ENCODE measurements around the gene SHPK.
A peak's percentile ranks its signal among the peaks of the same experiment; 100 is the strongest.

SHPK gene

GRCh38 chr17:3660311-3660891 lies 24.4 kb upstream of the SHPK start:
- DNase-seq = no peak

DNA sequence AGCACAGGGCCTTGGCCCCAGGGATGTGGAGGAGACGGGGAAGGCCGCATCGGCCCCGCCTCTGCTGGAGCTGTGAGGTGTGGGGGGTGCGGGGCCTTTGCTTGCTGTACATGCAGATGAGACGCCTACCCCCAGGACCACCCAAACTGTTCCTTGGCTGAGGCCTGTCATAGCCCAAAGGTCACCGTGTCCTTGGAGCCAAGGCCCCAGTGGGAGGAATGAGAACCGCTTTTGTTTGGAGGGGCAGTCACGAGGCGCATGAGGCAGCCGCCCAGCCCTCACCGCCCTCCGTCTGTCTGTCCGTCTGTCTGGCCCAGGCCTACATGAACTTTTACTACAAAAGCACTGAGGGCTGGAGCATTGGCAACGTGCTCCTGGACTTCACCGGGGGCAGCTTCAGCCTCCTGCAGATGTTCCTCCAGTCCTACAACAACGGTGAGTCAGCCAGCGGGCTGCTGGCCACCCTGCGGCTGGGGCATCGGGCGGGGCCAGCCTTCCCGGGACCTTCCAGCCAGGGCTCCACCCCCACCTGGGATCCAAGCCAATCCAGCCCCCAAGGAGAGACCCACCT lies 23.6 kb upstream of the SHPK start:
- DNase-seq = peak; percentile 72

DNA sequence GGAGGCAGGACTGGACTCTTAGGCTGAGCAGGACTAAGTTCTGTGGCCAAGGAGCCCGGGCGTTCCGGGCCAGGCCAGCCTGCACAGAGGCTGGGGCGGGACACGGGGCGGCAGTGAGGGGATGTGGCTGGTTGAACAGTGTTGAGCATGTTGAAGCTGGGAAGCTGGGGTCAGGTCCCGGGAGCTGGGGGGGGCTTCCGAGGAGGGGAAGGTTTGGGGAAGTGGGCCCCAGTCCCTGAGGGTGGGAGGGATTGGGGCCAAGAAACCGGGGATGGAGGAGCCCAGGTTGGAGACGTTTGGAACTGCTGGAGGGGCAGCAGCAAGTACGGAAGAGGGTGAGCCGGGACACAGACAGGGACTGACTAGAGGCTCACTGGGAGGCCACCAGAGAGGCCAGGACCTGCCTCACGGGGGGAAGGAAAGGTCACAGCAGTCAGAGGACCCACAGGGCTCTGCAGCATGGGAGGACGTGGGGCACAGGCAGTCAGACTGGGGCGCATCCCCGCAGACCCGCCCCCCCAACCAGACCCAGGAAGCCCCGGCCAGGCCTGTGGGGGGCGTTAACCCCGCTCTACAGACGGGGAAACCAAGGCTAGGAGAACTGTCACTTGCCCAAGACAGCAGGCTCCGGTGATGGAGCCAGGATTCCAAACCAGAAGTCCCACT lies 22.9 kb upstream of the SHPK start:
- DNase-seq = no peak

GRCh38 chr17:3657874-3658783 lies 22.1 kb upstream of the SHPK start:
- DNase-seq = no peak

DNA sequence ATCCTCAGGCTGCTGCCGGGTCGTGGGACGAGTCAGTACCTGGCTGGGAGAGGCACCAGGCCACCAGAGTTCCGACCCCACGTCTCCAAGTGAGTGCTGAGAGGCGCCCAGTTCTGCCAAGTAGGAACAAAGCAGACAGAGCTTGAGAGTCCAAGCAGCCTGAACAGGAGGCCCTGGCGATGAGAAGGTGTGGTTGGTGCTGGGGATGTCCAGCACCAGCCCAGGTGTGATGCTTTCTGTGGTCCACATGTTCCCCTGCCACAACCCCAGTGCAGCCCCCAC lies 21.5 kb upstream of the SHPK start:
- no peak for DNase-seq

- DNase-seq = no peak
Observed at GRCh38 chr17:3656755-3657587, 20.9 kb upstream of the SHPK start.

DNA sequence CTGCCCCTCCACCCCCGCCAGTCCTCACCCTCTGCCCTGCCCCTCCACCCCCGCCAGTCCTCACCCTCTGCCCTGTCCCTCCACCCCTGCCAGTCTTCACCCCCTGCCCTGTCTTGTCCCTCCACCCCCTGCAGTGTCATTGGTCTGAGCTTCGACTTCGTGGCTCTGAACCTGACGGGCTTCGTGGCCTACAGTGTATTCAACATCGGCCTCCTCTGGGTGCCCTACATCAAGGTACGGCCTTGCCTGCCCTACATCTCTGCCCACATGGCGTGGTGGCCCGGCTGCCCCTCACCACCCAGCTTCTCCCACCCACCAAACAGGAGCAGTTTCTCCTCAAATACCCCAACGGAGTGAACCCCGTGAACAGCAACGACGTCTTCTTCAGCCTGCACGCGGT lies 20.3 kb upstream of the SHPK start:
- no peak for DNase-seq

GRCh38 chr17:3655766-3656165 lies 19.7 kb upstream of the SHPK start:
- no peak for DNase-seq

DNA sequence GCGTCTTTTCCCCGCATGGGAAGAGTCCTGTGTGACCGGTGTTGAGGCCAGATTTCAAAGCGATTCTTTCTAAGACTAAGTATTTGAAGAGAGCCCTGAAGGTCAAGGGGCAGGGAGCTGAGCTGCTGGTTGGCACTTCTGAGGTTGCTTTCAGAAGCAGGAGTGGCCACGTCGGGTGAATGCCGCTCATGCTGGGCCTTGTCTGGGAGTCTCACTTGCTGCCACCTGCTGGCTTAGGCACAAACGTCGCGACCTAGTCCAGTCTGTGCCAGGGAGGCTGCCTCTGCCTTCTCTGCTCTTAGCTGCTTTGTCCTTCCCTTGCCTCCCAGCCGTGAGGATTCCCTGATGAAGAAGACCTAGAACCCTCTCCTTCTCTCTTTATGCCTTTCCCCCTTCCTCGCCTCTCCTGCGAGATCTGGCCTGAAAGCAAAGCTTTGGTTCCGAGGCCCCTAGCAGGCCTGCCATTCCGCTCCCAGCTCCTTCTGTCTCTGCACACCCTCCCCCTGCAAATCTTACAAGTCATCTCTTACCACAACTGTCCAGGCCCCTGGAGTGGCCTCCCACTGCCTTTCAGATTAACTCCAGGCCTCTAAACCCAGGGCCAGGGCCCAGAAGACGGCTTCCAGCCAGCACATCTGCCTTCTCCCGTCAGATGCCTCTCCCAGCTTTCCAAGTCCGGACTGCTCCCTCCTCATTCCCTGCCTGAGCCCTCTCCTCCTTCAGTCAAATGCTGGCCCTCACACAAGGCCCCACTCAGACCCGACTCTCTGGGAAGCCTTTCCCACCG lies 11.9 kb upstream of the SHPK start:
- peak; percentile 64 for DNase-seq

- no peak for DNase-seq
Observed at GRCh38 chr17:3647251-3647650, 11.2 kb upstream of the SHPK start.

DNA sequence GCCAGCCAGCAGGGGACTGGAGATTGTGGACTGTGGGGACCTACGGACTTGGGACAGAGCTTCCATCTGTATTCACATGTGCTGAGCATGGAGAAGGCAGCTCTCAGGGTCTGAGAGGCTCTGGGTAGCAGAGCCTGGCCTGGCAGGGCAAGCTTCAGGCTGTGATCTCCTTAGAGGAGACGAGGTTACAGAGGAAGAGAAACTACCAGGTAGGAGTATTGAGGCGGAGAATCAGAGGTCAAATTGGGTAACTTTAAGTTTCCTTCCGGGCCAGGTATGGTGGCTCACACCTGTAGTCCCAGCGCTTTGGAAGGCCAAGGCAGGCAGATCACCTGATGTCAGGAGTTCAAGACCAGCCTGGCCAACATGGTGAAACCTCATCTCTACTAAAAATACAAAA lies 9.3 kb upstream of the SHPK start:
- DNase-seq = no peak

DNA sequence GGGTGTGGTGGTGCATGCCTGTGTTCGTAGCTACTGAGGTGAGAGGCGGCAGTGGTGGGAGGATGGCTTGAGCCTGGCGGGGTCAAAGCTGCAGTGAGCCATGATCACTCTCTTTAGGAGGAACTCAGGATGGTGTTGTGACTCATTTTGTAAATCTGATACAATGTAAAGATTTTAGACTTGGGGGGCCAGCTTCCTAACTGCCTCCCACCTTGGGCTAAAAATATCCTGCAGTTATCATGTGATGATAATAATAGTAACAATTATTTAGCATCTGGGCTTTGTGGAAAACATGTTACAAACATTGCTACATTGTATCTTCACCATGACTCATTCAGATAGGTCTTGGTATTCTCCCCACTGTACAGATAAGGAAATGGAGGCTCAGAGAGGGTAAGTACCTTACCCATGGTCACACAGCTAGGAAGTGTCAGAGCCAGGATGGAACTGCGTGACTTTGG lies 7.9 kb upstream of the SHPK start:
- DNase-seq = no peak

DNA sequence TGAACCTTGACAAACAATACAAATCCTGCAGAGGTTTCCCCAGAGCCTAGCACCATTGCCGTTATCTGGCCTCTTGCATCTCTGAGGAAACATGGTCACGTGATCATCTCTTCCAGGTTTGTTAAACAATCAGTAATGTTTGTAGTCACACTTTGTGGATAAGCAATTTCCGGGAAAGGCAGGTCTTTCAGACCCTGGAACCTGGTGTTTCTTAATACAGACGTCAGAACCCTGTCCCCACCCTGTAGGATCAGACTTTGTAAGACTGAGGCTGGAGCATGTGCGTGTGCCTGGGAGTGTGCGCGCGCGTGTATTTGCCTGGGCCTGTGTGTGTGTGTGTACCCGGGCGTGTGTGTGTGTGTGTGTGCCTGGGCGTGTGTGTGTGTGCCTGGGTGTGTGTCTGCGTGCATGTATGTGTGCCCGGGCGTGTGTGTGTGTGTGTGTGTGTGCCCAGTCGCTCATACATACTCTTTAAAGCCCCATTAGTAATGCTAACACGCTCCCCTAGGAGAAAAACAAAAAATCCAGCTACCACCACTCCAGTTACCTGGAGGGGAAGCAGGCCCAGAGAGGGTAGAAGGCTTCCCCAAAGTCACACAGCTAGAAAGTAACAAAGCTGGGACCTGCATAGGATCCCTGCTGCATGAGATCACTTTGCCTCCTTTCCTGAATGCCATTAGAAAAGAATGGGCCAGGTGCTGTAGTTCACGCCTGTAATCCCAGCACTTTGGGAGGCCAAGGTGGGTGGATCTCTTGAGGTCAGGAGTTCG lies 5.9 kb upstream of the SHPK start:
- DNase-seq = no peak

DNA sequence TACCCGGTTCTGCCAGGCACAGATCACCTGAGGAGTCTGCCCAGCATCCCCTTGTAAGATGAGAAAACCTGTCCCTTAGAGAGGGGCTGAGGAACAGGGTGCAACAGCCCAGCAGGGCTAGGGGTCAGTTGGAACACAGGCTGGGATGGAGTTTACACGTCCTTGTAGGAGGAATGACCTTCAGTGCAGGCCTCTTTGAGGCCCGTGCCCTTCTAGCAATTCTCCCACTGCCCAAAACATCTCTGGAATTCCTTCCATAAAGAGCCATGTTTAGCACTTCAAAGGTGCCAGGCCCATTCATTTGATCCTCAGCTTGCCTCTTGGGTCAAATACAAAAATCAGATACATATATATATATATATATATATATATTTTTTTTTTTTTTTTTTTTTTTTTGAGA lies 5.0 kb upstream of the SHPK start:
- DNase-seq = no peak

GRCh38 chr17:3639981-3640596 lies 4.0 kb upstream of the SHPK start:
- DNase-seq = peak; percentile 28

DNA sequence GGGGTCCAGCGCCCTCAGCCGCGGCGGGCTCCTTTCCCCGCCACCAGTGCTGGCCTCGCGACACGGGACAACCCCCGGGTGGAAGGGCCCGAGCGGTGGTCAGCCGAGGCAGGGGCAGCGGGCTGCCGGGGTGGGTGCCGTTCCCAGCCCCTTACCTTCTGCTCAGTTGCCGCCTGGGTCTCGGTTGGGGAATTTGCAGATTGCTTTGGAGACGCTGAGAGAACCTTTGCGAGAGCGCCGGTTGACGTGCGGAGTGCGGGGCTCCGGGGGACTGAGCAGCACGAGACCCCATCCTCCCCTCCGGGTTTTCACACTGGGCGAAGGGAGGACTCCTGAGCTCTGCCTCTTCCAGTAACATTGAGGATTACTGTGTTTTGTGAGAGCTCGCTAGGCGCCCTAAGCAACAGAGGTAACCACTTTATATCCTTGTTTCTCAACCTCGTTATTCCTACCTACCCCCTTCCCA lies 891 bp upstream of the SHPK start:
- no peak for DNase-seq

GRCh38 chr17:3635474-3636153 lies 436 bp downstream of the SHPK start:
- DNase-seq = no peak

- no peak for DNase-seq
Observed at GRCh38 chr17:3632287-3632686, 3.8 kb downstream of the SHPK start.

- no peak for DNase-seq
Observed at GRCh38 chr17:3630781-3631180, 5.3 kb downstream of the SHPK start.

DNA sequence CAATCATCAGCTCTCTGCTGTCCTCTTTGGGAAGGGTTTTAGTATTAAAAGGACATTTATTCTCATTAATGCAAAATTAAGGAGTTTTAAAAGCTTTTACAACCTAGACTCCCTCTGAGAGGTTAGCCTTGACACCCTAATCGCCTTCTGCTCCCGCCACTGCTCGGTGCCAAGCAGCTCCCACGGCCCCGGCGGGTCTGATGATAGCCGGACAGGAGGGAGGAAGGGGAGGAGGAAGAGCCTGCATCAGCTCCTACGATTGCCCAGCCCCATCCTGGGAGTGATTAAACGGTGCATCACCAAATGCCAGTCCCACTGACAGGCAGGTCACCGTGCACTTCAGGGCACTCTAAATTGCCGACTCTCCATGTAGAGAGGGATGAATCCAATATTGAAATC lies 8.3 kb downstream of the SHPK start:
- DNase-seq = no peak
